GM19023 (cell line): Measurements from ENCODE around the gene CARD11.

ENCODE experiments used
- ATAC-seq: cut with Tn5 transposase; IDR thresholded peaks from one replicate; pipeline ENCODE4 v1.9.1; 2021; ENCODE audit warnings: mild to moderate bottlenecking, moderate library complexity; ENCODE audit not compliant: unreplicated experiment

Gene CARD11

DNA sequence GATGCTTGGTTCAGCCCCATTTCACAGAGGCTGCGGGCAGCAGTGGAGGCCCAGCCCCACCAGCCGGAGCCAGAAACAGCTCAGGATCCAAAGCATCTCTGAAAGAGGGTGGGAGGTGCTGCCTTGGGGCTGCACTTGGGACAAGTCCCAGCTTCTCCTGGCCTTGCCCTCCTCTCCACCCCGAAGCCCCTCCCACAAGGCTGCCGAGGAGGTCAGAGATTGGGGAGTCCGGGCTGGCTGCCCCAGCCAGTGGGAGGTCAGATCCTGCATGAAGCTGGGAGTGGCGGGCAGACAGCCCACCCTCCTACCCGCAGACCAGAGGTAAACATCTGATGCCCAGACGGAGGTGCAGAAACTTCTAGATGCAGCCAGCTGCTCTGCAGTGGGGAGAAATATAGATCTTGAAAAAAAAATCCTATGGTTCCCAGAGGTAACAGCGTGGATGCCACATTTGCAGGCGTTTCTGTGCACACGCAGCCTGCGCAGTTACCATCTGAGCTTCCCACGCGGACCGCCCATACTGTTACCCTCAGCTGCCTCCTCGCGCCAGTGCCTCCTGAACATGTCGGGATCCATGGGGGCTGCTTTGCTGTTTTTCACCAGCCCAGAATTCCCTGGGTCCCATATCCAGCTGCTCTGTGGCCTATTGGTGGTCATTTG lies 162.7 kb downstream of the CARD11 start:
- ATAC-seq: no peak

DNA sequence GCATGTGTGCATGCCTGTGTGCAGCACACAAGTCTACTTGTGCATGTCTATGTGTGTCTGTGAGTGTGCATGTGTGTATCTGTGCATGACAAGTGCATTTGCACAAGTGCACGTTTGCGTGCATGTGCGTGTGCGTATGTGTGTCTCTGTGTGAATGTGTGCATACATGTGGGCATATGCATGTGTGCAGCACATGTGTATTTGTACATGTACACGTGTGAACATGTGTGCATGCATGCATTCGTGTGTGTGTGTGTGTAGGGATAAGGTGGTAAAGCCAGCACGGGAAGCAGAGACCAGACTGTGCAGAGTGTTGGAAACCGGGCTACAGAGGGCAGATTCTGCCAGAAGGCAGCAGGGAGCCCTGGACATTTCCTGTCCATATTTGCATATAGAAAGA lies 163.6 kb downstream of the CARD11 start:
- no peak for ATAC-seq

DNA sequence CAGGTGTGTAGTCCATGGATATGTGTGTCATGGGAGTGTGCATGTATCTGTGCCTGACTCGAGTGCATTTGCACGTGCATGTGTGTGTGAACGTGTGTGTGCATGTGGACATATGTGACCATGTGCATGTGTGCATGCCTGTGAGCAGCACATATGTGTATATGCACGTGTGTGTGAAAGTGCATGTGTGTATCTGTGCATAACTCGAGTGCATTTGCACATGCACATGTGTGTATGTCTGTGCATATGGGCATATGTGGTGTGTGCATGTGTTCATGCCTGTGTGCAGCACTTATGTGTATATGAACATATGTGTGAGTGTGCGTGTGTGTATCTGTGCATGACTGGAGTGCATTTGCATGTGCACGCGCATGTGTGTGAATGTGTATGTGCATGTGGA lies 164.3 kb downstream of the CARD11 start:
- ATAC-seq: no peak

DNA sequence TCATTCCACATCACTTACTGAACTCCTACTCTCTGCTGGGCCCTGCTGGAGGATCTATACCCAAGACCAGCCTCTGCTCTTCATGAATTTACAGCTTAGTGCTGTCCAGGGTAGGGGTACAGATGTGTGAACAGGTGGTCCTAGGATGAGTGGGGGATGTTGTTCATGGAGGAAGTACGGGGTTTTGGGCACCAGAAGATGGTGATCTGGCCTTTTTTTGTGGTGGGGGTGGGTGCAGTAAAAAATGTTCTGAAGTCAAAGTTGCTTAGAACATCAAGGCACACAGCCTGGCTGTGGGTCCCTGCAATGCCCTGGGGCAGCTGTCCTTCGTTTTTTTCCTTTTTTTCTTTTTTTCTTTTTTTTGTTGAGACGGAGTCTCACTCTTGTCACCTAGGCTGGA lies 165.4 kb downstream of the CARD11 start:
- ATAC-seq: no peak

DNA sequence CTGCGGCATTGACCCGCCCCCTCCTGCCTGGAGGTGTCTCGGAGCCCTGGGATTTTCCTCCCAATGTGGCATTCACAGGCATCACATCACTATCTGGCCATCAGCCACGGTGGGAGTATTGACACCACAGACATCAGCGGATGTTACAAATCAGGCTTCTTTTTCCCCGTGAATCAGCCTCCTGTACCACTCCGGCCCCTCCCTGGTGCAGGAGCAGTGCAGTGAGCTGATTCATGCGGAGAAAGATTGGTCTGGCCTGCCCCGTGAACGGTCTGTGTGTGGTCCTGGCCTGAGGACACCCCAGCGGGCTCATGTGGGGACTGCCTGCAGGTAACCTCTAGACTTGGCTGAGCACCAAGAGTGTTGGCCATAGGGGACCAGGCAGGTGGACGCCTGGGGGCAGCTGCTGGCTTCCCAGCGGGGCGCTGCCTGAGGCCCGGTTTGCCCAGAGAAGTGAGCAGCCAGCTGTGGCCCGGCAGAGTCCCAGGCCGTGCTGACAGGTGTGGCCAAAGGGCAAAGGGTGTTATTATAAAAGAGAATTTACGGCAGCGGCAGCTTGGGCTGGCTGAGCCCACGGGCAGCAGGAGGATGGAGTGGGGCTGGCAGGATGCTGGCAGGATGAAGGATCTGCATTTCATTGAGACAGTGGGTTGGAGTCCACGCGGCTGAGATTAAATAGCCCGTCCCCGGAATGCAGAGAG lies 167.5 kb downstream of the CARD11 start:
- no peak for ATAC-seq

DNA sequence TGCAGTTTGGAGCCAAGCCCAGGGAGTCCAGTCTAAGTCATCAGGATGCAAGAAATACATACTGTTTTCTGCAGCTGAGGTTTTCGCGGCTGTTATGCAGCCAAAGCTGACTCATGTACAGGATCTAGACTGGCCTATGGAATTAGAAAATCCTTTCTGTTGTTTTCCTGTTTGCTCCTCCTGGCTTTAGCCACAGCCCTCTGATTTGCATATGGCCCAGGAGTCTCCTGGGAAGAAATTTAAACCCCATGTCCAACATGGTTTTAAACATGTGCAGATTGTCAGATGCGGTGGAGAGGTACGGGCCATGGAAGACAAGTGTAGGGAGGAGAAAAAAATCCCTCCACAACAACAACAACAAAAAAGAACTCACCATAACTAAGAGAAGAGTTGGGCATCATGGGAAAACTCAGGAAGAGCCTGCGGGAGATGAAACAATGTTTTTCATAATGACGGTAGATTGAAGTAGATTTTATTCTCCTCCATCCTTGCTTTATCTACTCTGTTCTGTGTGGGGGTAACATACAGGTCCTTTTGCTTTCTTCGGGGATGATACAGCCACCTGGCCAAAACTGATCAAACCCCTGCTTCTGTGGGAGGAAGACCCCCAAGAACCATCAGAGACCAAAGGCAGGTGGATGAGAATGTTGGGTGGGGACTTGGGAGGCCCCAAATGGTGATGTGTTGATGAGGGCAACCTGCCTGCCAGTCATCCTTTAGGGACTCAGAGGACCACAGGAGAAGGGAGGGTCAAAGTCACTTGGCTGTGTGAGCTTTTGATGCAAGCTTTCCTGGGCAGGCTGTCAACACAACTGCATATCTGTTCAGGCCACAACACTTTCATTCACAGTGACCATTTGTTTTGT lies 169.7 kb downstream of the CARD11 start:
- ATAC-seq: no peak

DNA sequence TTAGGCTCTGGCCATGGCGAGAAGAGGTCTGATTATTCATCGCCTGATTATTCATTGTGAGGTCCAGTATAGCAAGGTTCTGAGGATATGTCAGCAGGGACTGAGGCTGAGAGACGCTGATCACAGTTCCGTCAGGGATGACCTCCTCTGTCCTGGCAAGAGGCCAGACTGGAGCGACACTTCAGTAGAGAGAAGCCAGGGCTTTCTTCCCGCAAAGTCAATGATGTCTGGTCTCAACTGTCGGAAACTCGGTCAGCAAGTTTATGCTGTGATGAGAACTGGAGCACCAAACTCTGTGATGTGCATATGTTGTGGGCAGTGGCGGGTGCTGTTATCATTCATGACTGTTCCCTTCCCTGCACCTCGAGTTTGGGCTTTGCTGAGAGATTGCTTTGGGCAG lies 170.5 kb downstream of the CARD11 start:
- no peak for ATAC-seq

DNA sequence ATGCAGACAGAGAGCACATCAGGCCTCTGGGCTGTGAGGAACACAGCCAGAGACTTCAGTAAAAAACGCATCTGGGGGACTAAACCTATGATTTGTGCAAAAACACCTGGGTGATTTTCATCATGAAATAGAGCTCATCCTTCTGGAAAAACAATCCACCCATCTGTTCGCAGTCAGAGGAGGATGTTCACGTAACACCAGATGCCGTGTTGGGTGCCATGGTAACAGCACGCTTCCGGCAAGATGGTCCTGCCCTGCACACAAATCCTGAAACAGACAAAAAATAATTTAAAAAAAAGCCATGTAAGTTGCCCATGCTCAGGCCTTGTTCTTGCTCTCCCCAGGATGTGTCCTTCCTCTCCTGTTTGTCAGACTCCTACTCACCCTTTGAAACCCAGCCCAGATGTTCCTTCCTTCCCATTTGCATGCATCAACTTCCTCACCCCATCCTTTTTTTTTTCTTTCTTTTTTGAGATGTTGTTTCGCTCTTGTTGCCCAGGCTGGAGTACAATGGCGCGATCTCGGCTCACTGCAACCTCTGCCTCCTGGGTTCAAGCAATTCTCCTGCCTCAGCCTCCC lies 171.3 kb downstream of the CARD11 start:
- no peak for ATAC-seq

DNA sequence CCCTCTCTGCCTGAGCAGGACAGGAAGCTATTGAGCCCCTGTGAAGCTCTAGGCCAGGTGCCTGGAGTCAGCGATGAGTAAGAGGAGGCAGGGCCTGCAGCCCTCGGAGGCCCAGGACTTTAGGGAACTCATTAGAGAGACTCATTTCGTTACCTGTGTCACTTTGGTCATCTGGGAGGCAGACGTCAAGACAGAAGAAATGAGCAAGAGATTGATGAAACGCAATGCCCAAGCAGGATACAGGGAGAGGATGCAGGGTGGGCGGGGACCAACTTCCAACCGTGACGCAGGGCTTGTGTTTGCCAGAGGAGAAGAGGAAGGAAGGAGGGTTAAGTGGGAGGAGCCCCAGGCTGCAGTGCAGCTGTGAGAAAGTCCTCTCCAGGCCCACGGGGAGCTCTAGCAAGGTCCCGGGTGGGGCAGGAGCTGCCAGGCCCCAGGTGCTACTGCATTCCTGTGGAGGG lies 173.2 kb downstream of the CARD11 start:
- ATAC-seq: no peak

DNA sequence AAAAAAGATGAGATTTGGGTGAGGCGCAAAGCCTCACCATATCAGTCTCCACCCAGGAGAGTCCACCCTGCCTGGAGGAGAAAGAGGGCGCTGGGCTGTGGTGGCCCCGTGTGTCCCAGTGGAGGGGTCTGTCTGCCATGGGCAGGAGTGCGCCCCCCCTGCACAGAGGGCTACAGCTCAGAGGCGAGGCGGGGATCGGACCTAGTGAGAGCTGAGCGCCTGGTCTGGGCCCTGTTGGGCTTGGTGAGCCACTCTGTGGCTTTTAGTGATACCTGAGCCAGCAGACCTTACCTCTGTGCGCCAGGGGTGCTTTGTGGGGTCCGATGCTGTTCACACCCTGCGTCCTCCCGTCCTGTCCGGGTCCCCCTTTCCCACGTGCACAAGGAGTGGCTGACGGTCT lies 173.7 kb downstream of the CARD11 start:
- ATAC-seq: no peak

DNA sequence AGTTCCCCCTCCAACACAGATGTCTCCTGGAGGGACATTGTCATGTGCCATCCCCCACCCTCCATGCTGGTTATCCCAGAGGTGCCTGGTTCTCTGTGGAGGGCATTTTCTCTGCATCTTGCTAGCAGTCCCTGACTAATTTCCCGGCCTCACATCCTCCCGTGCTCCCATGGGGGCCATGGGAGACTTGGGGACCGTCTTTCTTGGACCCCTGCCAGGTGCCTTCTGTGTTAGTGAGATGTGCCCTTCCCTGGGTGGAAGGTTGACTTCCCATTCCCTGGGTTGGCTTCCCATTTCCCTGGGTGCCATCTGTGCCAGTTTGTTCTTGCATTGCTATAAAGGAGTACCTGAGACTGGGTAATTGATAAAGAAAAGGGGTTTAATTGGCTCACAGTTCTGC lies 177.1 kb downstream of the CARD11 start:
- no peak for ATAC-seq

DNA sequence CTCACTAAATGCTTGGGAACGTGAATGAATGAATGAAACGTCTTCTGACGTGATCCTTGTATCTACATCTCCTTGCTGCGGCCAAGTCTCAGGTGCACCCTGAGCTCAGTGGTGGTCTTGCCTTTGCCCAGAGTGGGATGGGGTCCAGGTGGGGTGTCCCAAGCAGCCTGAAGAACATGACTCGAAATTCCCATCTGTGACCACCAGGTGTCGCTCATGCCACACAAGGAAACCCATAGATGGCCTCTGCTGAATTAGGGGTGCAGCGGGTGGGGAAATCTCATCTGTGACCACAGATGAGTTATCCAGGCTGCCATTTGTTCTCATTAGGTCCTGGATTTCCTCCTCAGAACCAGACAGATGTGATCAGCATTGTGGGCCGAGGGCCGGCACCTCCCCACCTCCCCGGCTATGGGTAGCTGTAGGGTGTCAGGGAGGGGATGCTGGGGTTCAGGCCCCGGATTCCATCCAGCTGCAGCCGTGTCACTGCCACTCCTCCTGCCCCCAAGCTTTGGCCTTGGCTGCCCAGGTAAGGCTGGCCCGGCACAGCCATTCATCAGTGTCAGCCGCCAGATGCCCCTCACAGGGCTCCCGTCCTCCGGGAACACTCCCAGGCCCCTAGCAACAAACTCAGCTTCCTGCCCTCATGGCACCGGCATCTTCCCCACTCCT lies 178.5 kb downstream of the CARD11 start:
- ATAC-seq: peak; percentile 36

DNA sequence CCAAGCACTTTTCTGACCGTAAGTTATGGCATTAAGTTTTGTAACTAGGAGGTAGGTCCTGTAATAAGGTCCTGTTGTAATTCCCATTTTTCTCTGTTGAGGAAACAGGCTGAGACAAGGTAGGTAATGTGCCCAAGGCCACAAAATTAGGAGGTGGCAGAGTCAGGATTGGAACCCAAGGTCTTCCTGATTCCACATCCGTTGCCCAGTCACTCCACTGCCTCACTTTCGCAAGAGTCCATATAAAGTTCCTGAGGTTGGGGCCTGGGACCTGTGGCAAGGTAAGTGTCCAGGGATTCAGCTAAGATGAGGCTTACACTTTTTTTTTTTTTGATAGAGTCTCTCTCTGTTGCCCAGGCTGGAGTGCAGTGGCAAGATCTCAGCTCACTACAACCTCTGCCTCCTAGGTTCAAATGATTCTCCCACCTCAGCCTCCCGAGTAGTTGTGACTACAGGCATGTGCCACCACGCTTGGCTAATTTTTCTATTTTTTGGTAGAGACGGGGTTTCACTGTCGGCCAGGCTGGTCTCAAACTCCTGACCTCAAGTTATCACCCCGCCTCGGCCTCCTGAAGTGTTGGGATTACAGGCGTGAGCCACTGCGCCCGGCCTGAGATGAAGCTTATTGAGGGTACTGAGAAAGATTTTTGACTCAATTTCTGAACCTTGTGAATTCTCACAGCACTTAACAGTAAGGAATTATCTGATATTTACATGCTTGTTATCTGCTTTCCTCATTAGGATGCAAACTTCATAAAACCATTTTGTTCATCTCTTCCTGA lies 179.3 kb downstream of the CARD11 start:
- no peak for ATAC-seq

DNA sequence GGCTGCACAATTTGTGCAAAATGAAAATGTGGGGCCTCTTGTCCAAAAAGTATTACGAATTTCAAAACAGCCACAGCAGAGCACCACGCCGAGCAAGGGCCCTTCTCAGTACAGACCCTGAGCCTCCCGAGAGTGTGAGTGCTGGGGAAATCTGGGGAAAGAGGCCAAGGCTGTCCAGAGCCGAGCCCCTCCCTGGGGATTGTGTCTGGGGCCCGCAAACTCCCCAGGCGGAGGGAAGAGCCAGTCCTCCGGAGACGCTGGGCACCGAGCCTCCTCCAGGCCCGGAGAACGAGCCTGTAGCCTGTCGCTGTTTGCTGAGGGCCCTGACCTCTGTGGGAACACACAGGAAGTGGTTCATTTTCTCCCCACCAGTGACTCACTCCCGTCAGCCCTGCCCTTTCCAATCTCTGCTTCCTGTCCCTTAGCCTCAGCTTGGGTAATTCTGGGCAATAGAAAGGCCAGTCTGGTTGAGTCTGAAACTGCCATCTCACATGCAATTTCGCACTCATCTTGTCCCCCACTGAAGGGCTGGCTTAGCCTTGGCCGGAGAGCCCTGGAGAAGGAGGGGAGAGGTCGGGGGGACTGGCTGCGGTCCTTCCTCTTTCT lies 180.1 kb downstream of the CARD11 start:
- ATAC-seq: peak; percentile 92

DNA sequence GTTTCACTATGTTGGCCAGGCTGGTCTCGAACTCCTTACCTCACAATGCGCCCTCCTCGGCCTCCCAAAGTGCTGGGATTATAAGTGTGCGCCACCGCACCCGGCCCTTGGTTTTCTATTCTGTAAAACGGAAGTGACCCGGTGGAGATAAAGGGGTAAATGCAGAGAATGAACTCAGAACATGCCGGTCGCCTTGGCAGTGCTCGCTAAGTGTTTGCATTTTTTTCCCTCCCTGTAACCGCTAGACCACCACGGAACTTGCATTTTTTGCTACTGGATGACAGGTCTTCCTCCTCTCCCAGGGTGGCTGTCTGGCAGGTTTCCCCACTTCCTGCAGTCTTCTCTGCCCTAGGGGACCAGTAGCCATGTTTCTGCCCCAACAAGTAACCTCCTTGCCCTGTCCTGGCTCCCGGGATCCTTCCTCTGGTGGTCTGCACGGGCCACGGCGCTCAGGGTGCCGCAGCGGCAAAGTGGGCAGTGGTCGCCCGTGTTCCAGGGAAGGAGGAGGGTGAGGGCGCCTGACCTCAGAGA lies 180.8 kb downstream of the CARD11 start:
- ATAC-seq: peak; percentile 9

DNA sequence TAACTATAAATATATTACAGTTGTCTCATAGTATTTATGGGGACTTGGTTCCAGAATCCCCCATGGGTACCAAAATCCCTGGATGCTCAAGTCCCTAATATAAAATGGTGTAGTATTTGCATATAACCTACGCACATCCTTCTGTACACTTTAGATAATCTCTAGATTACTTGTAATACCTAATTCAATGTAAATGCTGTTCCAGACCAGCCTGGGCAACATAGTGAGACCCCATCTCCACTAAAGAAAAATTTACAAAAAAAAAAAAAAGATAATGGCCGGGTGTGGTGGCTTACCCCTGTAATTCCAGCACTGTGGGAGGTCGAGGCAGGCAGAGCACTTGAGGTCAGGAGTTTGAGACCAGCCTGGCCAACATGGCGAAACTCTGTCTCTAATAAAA lies 182.2 kb downstream of the CARD11 start:
- no peak for ATAC-seq

DNA sequence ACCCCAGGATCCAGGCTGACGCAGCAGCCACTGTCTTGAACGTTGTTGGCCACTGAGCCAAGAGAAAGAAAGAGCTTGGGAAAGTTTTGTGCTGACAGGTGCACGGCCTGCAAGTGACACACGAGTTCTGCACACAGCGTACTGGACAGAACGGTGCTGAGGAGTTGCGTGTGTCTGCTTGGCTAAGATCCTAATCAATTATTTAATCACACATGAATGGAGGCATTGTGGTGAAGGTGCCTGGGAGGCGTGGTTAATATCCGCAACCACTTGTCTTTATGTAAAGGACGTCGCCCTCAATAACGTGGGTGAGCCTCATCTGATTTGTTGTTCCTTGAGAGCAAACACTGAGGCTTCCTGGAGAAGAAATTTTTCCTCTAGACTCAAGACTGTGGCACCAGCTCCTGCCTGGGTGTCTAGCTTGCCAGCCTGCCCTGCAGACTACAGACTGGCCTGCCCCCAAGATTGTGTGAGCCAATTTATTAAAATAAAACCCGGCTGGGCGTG lies 183.0 kb downstream of the CARD11 start:
- ATAC-seq: no peak

DNA sequence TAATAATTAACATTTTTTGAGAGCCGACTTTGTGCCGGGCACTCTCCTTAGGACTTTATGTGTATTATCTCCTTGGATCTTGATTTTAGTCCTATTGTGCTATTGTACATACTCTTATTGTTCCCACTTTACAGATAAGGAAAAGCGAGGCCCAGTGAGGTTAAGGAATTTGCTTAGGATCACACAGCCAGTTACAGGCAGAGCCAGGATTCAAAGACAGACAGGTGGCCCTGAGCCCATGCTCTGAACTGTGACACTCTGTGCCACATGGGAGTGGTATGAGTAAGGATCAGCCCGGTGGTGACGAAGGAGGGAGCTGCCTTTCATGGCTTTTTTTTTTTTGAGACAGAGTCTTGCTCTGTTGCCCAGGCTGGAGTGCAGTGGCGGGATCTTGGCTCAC lies 183.7 kb downstream of the CARD11 start:
- no peak for ATAC-seq

DNA sequence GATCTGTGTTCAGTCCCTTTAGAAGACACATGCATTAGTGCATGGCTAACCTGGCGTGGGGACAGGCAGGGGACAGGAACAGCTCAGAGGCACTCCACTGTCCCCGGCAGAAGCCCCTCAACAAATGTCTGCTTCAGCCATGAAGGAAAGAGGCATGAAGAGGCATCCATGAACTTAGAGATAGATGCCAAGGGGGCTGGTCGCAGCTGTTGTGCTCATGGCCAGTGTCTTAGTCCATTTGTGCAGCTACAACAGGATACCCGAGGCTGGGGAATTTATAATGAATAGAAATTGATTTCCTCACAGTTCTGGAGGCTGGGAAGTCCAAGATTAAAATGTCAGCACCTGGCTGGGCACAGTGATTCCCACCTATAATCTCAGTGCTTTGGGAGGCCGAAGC lies 185.0 kb downstream of the CARD11 start:
- no peak for ATAC-seq
